ENCODE measurements around the gene CIC.

CIC gene

DNA sequence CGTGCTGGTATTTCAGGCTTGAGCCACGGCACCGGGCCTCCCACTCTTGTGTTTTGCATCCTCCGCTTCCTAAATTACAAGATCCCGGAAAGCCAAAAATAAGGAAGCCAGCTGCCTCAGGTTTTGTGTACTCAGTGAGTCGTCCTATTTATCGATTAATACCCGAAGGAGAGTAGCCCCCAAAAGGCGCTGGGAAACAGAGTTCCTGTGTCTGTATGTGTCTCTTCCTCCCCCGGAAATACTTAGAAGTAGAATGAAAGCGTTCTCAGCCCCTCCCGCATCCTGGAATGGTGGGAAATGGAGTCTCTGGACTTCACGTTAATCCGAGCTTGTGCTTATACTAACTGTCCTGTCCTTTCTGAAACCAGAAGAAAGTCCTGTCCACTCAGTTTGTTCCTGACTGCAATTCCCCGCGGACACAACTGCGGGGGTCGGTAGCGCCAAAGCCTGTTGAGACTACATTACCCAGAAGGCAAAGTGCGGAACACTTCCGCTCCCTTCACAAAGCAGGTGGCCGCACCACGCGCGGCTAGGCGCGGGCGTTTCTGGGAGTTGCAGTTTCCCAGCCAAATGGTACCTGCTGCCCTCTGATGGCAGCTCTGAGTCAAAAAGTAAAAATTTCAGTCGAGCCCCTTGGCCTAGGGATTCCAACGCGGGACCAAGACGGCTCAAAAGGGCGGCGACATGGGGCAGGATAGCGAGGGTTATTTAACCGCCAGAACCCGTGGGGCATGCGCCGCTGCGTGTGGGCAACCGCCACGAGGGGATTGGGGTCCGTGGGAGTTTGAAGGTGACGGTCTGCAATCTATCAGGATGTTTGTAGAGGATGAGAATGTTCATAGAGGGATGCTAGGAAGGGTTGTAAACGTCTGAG lies 24.5 kb upstream of the CIC start:
- DNase-seq (ENCODE audit: low spot score) = peak; percentile 88

DNA sequence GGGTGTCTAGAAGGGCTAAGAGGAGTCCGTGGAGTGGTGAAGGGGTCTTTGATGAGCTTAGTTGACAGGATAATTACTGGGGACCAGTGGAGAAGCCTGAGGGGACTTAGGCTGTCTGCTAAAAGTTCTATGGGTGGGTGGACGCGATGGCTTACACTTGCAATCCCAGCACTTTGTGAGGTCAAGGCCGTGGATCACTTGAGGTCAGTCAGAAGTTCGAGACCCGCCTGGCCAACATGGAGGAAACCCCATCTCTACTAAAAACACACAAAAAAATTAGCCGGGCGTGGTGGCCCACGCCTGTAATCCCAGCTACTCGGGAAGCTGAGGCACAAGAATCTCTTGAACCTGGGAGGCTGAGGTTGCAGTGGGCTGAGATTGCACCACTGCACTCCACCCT lies 23.8 kb upstream of the CIC start:
- no peak for DNase-seq (ENCODE audit: low spot score)

DNA sequence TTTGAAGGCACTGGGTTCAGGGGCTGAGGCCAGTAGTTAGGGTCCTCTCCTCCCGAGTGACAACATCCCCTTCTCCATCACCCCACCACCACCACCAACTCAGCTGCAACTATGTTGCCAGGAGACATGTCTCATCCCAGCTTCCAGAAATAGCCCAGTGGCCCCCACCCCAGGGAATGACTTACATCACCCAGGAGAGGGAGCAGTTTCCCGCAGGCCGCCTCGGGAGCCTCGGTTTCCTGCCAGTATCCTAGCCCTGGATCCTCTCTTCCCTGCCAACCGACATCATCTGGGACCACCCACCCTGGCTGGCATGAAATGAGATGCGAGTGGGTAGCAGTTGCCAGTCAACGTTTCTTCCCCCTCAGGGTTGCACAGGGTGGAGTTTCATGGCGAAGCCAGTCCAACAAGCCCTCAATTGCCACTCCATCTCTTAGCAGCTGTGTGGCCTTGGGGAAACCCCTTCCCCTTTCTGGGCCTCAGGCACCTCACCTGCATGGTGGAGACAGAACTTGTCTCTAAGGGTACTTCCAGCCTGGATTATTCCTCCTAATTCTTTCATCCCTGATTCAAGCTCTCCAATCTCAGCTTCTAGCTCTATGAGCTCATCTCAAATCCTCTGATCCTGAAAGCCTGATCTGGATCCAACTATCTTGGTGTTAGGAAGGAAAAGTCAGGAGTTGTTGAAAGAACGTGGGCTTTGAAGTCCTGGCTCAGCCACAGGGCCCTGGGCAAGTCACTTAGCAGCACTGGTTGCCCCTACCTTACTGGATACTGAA lies 22.7 kb upstream of the CIC start:
- DNase-seq (ENCODE audit: low spot score) = peak; percentile 88

DNA sequence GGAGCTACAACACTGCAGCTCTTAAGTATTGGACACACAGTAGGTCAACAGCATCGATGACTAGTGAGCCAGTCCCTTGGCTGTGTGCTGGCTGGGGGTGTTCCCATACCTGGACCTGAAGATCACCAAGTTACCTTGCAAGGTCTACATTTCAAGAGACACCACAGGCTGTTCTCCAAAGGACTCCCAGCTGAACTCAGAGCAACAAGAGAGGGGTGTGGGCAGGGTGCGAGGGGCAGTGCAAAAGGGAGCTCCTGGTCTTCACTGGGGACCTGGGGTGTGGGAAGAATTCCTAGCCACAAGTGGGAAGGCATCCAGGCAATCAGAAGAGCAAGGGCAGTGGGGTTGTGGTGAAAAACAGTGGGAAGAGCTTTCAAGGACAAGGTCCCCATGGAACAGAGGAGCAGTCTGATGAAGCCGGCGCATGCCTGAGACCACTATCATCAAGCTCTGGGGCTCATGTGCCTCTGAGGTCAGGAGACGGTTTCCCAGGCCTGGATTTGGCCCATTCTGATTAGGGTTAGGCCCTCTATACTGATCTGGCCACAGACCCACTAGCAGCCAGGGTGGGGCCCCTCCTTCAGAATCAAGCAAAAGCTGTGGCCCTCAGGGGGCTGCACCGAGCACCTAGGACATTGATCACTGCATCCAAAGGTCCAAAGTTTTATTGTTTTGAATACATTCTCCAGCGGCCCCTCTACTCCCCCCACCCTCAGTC lies 22.0 kb upstream of the CIC start:
- DNase-seq (ENCODE audit: low spot score) = no peak

DNA sequence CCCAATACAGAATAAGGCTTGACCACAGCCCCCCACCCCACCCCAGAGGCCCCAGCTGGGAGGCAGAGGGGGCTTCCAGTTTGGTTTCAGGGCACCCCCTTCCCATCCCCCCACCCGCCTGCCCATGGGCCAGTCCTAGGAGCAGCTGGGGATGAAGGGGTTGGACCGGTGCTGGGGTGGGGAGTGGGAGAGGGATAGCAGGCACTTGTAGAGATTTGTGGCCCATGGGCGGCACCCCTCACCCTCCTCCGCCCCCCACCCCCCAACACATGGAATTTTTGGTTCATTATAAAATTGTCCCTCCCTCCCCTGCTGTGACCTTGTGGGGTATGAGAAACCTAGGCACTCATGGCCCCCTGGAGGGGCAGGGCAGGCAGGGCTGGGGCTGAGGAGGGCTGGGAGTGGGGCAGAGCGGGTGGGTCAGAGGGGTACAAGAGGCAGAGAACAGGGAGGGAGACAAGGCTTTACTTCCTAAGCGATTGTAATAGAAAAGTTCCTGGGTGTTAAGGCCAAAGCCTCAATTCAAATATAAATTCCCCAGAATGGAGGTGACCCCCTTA lies 21.3 kb upstream of the CIC start:
- DNase-seq (ENCODE audit: low spot score) = no peak

DNA sequence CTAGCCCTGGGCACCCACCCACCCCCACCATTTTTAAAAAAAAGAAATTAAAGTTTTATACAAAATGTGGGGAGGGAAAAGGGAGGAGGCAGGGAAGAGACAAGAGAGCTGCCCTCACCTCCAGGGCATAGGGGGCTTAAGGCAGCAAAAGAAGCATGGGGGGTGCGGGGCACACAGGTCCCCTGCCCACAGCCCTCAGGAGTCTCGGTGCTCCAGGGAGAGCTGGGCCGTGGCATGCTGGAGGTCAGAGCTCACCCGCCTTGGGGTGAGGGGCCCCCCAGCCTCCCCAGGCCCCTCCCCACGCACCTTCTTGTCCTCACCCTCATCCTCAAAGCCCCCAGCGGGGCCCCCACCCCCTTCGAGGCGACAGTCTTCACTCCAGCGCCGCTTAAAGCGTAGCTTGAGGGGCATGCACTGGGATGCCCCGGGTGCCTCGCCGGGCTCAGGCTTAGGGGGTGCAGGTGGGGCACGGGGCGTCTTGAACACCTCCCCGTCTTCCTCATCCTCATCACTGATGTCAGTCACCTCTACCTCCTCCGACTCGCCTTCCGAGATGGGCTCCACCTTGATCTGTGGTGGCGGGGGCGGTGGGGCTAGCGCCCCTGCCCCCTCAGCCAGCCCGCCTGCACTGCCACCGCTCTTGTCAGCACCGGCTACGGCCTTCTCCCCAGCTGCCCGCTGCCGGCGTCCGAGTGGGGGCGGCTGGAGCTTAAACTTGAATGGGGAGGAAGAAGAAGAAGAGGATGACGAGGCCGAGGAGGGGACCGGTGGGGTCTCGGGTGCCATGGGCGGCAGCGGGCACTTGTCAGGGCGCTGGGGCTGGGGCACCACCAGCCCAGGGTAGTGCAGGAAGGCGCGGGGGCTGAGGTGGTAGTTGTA lies 20.5 kb upstream of the CIC start:
- no peak for DNase-seq (ENCODE audit: low spot score)

DNA sequence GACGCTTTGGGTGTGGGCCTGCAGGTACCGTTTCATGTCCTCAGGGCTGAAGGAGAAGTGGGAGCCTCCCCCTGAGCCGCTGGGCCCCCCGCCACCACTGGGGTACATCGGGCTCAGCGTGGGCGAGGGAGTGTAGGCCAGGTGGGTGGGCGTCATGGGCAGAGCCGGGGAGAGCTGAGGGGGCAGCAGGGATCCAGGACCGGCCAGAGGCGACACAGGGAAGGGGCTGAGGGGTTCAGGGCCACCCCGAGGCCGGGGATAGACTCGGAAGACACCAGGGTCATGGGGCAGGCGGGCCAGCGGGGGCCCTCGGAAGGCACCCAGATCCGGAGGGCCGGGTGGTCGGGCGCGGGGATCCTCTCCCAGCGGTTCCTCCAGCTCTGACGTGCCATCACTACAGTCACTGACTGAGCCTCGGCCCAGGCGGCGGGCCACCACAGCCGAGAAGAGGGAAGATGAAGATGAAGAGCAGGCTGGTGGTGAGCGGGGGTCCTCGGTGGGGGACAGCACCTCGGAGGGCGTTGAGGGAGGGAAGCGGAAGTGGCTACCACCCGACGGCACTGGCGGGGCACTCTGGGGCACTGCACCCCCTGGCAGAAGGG lies 19.8 kb upstream of the CIC start:
- no peak for DNase-seq (ENCODE audit: low spot score)

DNA sequence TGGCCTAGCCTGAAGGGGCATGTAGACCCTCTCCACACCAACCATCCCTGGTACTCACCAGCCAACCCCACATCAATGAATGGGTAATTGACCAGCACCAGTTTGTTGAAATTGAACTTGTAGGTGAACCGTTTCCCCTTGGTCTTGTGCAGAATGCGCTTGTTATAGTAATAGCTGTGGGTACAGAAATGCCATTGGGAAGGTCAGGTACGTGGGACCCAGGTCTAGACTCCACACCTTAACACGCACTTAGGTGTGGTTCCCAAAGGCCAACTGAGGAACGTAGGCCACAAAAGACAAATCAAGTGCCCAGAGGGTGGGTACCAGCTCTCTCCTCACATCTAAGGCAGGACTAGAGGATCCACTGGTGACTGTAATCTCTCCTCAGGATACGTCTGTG lies 19.3 kb upstream of the CIC start:
- DNase-seq (ENCODE audit: low spot score) = no peak

DNA sequence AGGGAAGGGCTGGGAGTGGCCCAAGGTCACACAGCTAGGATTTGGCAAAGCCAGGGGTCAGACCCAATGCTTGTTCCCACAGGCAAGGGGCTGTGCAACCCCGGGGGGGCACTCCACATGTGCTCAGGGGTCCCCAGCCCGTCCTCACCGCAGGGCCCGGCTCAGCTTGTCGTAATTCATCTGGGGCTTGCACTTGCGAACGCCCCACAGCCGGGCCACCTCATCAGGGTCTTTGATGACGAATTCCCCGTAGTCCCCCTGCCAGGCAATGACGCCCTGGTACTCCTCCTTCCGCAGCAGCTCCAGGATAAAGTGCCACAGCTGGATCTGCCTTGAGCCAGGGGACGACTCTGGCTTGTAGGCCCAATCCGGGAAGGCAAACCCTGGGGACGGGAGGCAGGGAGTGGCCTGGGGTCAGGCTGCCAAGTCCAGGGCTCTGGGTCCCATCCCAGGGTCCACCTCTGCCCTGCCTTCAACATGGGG lies 18.8 kb upstream of the CIC start:
- no peak for DNase-seq (ENCODE audit: low spot score)

DNA sequence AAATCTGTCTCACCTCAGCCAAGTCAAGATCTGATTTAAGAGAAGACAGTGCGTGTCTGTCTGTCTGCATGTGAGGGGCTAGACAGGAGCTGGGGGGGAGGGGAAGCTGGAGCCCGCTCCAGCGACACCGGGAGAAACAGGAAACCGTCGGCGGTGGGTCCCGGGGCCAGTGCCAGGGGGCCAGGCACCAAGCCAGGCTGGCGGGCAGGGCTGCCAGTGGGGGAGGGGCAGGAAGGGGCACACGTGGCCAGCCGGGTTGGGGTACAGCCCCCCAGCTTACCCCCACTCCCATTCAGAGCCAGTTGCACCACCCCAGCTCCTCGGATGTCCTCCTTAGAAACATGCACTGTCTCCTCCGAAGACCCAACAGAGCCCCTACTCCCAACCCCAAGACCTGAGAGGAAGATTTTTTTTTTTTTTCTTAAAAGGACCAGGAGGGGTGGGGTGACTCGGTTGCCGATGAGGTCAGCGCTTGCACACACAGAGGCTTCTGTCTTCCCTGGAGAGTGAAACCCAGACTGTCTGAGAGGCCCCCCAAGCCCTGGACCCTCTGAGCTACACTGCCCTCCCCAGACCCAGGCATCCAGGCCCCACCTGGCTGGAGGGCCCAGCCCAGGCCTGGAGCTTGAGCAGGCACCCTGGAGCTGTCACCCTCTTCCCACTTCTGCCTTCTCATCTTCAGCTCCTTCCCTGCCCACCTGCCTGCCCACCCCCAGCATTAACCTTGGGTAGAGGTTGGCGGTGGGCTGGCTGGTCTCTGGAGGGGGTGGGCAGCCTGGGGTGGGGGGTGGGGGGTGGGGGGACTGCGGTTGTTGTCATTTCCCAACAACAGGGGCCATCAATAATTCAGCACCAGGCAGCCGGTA lies 18.2 kb upstream of the CIC start:
- DNase-seq (ENCODE audit: low spot score) = peak; percentile 70

DNA sequence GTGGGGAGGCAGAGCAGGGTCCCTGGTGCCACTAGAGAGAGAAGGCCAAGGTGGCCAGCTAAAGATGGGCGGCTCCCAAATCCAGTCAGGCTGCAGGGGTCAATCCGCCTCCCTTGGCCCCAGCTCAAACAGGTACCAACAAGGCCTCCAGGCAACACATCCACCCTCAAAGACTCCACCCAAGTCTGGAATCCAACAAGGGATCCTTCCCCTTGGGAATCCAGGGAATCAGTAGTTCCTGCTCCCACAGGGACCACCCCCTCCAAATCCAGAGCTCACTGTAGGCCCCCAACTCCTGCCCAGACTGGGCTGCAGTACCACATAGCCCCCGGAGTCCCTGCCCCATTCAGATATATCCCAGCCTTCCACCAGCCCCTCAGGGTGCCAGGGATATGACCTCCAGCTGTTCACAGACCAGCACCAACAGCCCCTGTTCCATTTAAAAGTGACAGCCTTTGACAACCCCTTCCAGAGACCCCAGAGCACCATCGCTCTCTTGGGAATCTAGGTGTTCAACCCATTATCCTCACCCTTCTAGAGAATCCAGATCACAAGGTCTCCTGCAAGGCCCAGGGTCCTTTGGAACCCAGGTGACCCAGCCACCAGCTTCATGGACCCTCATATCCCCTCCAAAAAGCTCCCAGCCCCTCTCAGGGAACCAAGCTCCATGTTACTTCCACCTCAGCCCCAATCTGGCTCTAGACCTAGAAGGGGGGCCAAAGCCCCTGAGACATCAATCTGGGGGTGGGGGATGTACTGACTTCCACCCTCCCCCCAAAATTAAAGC lies 17.3 kb upstream of the CIC start:
- DNase-seq (ENCODE audit: low spot score) = no peak

DNA sequence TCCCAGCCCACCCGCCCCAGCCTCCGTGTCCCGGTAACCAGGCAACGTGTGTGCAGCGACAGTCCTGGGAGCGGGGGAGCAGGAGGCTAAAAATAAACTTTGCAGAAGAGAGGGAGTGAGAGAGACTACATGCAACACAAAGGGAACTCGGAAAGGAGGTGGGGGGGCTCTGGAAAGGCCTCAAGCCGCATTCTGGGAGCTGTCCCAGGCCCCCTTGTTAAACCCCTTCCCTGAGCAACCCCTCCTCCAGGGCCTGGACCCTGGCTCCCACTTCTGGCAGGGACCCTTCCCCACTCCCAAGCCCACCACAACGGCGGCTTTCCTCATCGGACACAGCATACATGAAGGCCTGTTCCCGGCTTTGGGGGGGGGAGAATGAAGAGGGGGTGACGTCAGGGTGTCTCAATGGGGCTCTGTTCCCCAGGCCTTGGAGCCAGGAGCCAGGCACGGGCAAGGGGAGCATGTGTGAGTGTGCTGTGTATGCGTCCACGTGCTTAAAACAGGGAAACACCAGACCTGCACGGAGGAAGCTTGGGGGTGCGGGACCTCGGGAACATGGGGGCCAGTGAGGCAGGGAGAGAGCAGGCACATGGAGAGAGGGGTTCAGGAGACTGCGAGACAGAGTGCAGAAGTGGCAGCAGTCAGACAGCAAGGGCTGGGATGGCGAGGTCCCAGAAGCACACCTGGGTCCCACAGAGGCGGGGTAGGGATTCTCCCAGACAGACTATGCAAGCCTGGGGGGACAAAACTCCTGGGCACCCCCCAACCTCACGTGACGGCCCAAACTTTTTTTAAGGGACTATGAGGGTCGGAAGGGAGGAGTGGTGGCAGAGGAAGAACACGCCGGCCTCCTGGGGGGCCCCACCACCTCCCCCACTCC lies 16.4 kb upstream of the CIC start:
- peak; percentile 75 for DNase-seq (ENCODE audit: low spot score)

DNA sequence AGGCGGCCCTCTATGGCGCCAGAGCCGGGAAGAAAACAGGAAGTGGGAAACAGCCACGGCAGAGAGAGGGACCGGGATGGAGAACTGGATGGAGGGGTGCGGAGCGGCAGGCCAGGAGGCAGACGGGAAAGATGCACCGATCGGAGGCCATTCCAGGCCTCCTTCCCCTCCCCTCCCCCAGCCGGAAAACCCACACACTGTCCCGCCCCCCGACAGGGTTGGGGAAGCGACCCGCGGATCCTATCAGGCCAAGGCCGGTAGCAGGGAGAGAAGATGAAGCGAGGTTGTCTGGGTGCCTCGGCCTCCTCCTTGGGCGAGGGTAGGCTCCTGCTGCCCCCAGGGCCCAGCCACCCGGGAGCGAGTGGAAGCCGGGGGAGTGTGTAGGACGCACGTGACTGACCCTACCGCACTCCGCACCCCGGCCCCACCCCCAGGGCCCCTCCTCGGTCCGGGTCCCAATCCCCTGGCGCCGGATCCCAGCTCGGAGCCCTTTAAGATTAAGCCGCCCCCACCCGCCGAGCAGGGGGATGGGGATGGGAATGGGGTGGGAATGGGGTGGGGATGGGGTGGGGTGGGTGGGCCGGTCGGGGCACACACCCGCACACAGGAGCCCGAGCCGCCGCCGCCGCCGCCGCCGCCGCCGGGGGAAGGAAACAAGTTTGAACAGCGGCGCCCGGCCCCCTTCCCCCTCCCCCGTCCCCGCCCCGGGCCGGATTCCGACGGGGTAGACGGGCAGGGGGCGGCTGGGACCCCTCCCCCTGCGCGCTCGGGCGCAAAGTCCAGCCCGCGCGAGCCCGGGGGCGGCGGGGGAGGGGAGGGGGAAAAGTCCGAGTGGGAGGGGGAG lies 15.6 kb upstream of the CIC start:
- peak; percentile 62 for DNase-seq (ENCODE audit: low spot score)

DNA sequence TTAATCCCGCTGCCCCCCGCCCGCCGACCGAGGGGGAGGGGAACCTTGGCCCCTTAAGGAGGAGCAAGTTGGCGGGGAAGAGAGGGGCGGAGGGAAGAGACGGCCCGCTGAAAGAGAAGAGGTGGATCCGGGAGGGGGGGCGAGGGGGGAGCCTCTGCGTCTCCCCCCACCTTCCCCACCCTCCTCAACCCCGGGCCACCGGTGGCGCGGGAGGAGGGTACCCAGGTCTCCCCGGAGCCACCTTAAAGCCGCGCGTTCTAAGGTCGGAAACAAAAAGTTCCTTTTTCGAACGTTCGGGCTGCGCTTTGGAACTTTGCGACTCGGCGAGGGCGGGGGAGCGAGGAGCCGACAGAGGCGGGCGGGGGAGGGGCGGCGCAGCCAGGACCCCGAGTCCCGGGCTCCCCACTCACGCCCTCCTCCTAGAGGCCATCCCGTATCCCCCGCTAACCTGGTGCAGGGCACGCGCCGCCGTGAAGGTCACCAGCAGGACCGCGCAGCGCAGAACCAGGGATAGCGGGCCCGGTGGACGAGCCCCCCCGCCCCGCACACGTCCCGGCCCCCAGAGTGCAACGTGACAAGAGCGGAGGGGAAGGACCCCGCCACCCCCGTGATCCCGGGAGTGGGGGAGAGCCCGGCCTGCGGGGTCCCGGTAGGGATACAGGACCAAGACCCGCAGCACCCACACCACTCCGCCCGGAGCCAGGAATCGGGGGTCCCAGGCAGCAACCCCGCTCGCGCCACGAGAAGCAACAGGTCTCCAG lies 14.8 kb upstream of the CIC start:
- peak; percentile 62 for DNase-seq (ENCODE audit: low spot score)

DNA sequence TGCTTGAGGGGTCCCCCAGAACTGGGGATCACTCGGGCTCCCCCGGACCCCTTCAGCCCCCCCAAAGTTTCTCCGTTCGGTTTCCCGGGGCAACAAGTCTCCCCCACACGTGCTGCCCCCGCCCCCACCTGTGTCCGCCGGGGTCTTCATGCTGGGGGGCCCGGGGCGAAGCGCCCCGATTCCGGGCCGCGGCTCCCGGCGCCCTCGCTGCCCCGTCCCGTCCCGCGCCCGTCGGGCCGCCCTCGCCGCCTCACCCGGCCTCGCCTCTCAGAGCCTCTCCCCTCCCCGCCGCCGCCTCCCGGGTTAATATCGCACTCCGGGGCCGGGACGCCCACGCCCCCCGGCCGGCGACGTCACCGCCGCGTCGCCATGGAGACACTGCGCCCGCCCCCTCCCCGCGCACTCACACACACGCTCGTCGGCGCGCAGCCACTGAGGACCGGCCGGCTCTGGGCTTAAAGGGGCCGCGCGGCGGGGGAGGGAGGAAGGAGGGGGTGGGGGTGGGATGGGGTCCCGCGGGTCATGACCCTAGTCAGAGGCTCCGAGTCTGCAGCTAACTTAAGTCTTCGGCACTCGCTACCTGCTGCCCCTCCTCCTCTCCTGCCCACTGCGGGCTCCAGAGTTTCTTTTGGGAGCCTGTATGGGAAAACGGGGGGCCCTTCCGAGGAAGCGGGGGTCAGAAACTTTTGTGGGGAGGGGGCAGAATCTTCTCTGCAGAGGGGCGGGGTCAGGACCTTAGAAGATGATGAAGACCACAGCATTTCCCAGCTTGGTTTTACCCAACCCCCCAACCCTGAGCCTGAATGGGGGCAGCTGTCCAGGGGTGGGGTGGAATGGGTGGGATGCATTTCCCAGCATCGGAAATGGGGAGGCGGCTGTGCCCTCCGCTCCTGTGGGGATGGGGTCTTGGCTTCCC lies 13.9 kb upstream of the CIC start, which contains the start of gene ERF:
TSS of gene ERF (minus strand) at position 279 of the 916 bp plus-strand sequence. CDS start at position 150, 129 bp downstream.
- DNase-seq (ENCODE audit: low spot score) = peak; percentile 96
